Activated T-cell treated with anti-CD3 and anti-CD28 coated beads for 48 hours (primary cell): Measurements from ENCODE around the gene ST7L.
A peak's percentile ranks its signal among the peaks of the same experiment; 100 is the strongest.
"Not testable (repeated sequence)": the region's sequence is repeated elsewhere in the genome, so short reads cannot be mapped to it uniquely, and the experiment has no call there.

ENCODE experiments used
- DNase-seq: peaks from one replicate; pipeline ENCODE4 v3.0.0-alpha.2; 2020; ENCODE audit warnings: low read depth

The ST7L gene

GRCh38 chr1:112618721-112619517 is at the start of gene ST7L:
Gene ST7L, minus strand, starts transcription at chr1:112619141. Its CDS starts 28 bp downstream, at chr1:112619113.
- DNase-seq, result peak; percentile 48

GRCh38 chr1:112666946-112667345 is 48.0 kb upstream of the ST7L start:
- no peak for DNase-seq

GRCh38 chr1:112665857-112666256 is 46.9 kb upstream of the ST7L start:
- no peak for DNase-seq

GRCh38 chr1:112651205-112651604 is 32.3 kb upstream of the ST7L start:
- DNase-seq, result no peak

- no peak for DNase-seq
These were observed 27.3 kb upstream of the ST7L start for GRCh38 chr1:112646225-112646624.

- DNase-seq, result no peak
These were observed 24.1 kb upstream of the ST7L start for GRCh38 chr1:112643080-112643479.

- DNase-seq, result not testable (repeated sequence)
These were observed 21.5 kb upstream of the ST7L start for GRCh38 chr1:112640437-112640836.

- no peak for DNase-seq
These were observed 19.1 kb upstream of the ST7L start for GRCh38 chr1:112638110-112638428.

- no peak for DNase-seq
These were observed 18.5 kb upstream of the ST7L start for GRCh38 chr1:112637254-112638109.

- DNase-seq, result no peak
These were observed 17.8 kb upstream of the ST7L start for GRCh38 chr1:112636597-112637253.

GRCh38 chr1:112636056-112636455 is 17.1 kb upstream of the ST7L start:
- no peak for DNase-seq

- no peak for DNase-seq
These were observed 15.4 kb upstream of the ST7L start for GRCh38 chr1:112634367-112634766.

- no peak for DNase-seq
These were observed 14.7 kb upstream of the ST7L start for GRCh38 chr1:112633628-112634027.

GRCh38 chr1:112629256-112629655 is 10.3 kb upstream of the ST7L start:
- no peak for DNase-seq

- no peak for DNase-seq
These were observed 9.6 kb upstream of the ST7L start for GRCh38 chr1:112628516-112628915.

- DNase-seq, result no peak
These were observed 7.9 kb upstream of the ST7L start for GRCh38 chr1:112626887-112627286.

GRCh38 chr1:112626193-112626592 is 7.3 kb upstream of the ST7L start:
- no peak for DNase-seq

GRCh38 chr1:112625696-112626095 is 6.8 kb upstream of the ST7L start:
- DNase-seq, result no peak

GRCh38 chr1:112624493-112624892 is 5.6 kb upstream of the ST7L start:
- DNase-seq, result not testable (repeated sequence)

GRCh38 chr1:112620377-112620695 is 1.4 kb upstream of the ST7L start:
- DNase-seq, result no peak

- DNase-seq, result peak; percentile 88
These were observed 806 bp upstream of the ST7L start, which contains the start of gene CAPZA1 for GRCh38 chr1:112619518-112620376. Gene CAPZA1, plus strand, starts transcription at chr1:112619832. Its CDS starts 13 bp downstream, at chr1:112619845.
